NCI-H187 (cell line): ENCODE results near the gene EFCAB8.

Experiments used
- DNase-seq, 2 experiments: peaks; one replicate each; lab custom pipeline; 2025; lab: John Stamatoyannopoulos, UW

Gene EFCAB8

GRCh38 chr20:33007376-33008335, 148.9 kb downstream of the EFCAB8 start, which contains the start of gene BPIFB2:
Gene BPIFB2, plus strand, starts transcription at chr20:33007704. Its CDS starts 871 bp downstream, at chr20:33008575.
- DNase-seq, result no peak

DNA sequence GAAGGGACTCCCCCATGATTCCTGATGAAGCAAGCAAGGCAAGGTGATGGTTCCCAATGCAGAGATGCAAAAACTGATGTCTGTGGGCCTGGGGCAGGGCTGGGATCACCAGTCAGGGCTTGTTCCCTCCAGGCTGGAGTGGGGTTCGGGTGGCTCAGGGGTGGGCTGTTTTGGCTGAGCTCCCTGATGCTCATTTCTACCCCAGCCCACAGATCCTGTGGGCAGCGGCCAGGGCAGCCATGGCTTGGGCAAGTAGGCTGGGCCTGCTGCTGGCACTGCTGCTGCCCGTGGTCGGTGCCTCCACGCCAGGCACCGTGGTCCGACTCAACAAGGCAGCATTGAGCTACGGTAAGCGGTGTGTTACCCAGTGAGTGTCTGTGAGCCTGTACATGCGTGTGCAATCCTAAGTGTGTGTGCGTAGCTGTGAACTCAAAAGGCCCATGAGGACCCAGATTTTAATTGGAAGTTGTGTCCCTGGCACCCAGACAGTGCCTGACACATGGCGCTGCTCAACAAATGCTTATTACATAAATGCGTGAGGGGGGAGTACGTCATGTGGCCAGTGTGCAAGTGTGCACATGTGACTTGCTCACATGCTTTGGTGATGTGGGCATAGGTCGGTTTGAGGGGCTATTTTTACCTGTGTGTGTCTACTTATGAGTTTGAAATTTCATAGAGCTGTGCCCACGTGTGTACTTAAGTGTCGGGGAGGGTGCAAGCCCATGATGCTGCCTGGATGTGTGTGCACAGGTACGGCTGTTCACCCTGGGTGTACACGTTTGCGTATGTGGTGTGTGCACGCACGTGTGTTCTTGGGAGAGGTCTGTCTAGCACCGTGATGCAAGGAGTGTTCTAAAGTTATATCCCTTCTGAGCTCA, 149.9 kb downstream of the EFCAB8 start:
- DNase-seq, result no peak

DNA sequence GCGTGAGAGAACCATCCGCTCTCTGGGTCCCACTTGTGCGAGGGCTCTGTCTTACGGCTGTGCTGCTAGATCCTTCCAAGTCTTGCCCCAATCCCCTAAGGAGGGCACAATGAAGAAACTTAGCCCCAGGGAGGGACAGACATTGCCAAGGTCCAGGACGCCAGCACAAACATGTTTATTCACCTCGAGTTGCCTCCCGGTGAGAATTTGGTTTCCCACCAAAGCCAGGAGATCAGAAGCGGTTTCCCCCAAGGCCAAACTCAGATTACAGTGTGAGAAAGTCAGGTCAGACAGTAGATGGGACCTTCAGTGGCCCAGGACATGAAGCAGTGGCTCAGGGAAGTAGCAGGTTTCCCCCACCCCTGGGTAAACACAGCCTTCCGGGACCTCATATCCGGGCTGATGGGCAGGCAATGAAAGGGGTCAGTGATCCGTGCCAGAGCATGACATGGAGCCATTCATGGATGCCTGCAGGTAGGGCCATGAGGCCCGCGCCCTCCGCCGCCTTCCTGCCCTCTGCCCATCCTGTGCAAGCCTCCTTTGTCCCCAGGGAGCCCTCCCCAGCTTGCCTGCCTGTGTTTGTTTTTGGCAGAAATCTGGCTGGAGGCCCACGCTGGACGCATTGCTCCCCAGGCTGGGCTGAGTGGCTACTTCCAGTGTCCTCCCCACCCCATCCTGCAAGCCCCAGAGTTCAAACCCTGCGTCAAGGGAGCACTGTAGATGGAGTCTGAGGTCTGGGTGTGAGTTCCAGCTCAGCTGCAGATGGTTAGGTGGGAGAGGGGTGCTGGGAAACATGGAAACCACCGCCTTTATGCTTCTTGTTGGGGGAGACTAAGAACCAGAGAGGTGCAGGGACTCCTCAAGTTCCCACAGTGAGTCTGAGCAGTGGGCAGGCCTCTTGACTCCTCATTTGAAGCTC, 150.8 kb downstream of the EFCAB8 start:
- no peak for DNase-seq

- no peak for DNase-seq
These were observed 151.4 kb downstream of the EFCAB8 start for GRCh38 chr20:33010133-33010504.

GRCh38 chr20:33010674-33011449, 152.1 kb downstream of the EFCAB8 start:
- DNase-seq, result no peak
